OCI-LY7 (cell line): Measurements from ENCODE around the gene PNMA5. TPM values are rescaled to one million over a fixed set of nuclear protein-coding genes. Genes with fewer than 3 reads are reported as not detected.
"Not testable (repeated sequence)": the region's sequence is repeated elsewhere in the genome, so short reads cannot be mapped to it uniquely, and the experiment has no call there.

Experiments
- BruUV-seq: library from RNA; stranded (reverse); fragments of 400-500 nt; replicated peaks from 2 replicates; lab custom pipeline; 2021; lab: Mats Ljungman, UMichigan
- CTCF ChIA-PET: fragments of 300-600 bp; sonication (Branson Sonifier 250); formaldehyde crosslinking; loops from one replicate; lab custom pipeline; 2022; ENCODE audit warnings: antibody characterized with exemption; ENCODE audit not compliant: unreplicated experiment; lab: Charles Lee
- POLR2A ChIA-PET: fragments of 300-600 bp; sonication (Branson Sonifier 250); formaldehyde crosslinking; loops from one replicate; lab custom pipeline; 2022; ENCODE audit warnings: antibody characterized with exemption; lab: Charles Lee
- DNase-seq: peaks from one replicate; pipeline ENCODE4 v3.0.0-alpha.2; 2015; ENCODE audit warnings: low spot score
- H2AFZ ChIP-seq: fragments of 200-600 bp; sonication (generic), shearing (Covaris generic); 2 replicates; pipeline ENCODE4 v1.6.1; 2014; ENCODE audit warnings: mild to moderate bottlenecking, antibody characterized with exemption, low read length, moderate library complexity
- H3K27ac ChIP-seq: fragments of 200-600 bp; sonication (generic); 2 replicates; pipeline ENCODE4 v1.5.1; 2014; ENCODE audit warnings: mixed run types, low read depth, mild to moderate bottlenecking, moderate library complexity, low read length, inconsistent platforms; ENCODE audit not compliant: poor library complexity, severe bottlenecking
- H3K36me3 ChIP-seq: fragments of 200-600 bp; sonication (generic); 2 replicates; pipeline ENCODE4 v1.6.1; 2014; ENCODE audit warnings: mild to moderate bottlenecking, antibody characterized with exemption, low read length, moderate library complexity, mixed read lengths; ENCODE audit not compliant: insufficient read depth
- H3K4me1 ChIP-seq: fragments of 200-600 bp; sonication (generic); 2 replicates; pipeline ENCODE4 v1.5.1; 2014; ENCODE audit warnings: mild to moderate bottlenecking, low read length; ENCODE audit not compliant: insufficient read depth, poor library complexity, severe bottlenecking
- H3K4me2 ChIP-seq: fragments of 200-600 bp; sonication (generic); 2 replicates; pipeline ENCODE4 v1.6.1; 2014; ENCODE audit warnings: mild to moderate bottlenecking, low read length
- H3K4me3 ChIP-seq: fragments of 200-600 bp; sonication (generic); 2 replicates; pipeline ENCODE4 v1.5.1; 2014; ENCODE audit warnings: mild to moderate bottlenecking, low read depth, low read length; ENCODE audit not compliant: poor library complexity, severe bottlenecking
- H3K79me2 ChIP-seq: fragments of 200-600 bp; sonication (generic); 2 replicates; pipeline ENCODE4 v1.6.1; 2016; ENCODE audit warnings: low read depth, mild to moderate bottlenecking, low read length, moderate library complexity, mixed read lengths; ENCODE audit not compliant: insufficient read depth
- H3K9me2 ChIP-seq: fragments of 200-600 bp; sonication (generic); 2 replicates; pipeline ENCODE4 v1.6.1; 2016; ENCODE audit warnings: mild to moderate bottlenecking, low read length, mixed read lengths; ENCODE audit not compliant: insufficient read depth
- H3K9me3 ChIP-seq: fragments of 200-600 bp; sonication (generic); 2 replicates; pipeline ENCODE4 v1.6.1; 2014; ENCODE audit warnings: mild to moderate bottlenecking, mixed run types, low read length, mixed read lengths
- H4K20me1 ChIP-seq: fragments of 200-600 bp; sonication (generic); 2 replicates; pipeline ENCODE4 v1.6.1; 2014; ENCODE audit warnings: mild to moderate bottlenecking, antibody characterized with exemption, low read length, moderate library complexity, mixed read lengths; ENCODE audit not compliant: insufficient read depth
- CTCF ChIP-seq: fragments of 200-600 bp; sonication (generic); conservative IDR thresholded peaks from 2 replicates; pipeline ENCODE4 v1.5.1; 2014; ENCODE audit warnings: mild to moderate bottlenecking, antibody characterized with exemption, low read length, moderate library complexity, mixed read lengths
- EZH2phosphoT487 ChIP-seq: fragments of 200-600 bp; sonication (generic); IDR thresholded peaks from 2 replicates; pipeline ENCODE4 v1.6.1; 2018; ENCODE audit warnings: low read depth, borderline replicate concordance, mild to moderate bottlenecking, mixed run types, antibody characterized with exemption, low read length, moderate library complexity, mixed read lengths
- intact Hi-C: fragments of 100-400 bp; cut with micrococcal nuclease; formaldehyde crosslinking; loops from one replicate; pipeline ENCODE4 v1.10.0; 2022; ENCODE audit not compliant: unreplicated experiment
- total RNA-seq, 2 experiments: library from RNA; depleted of rRNA in 1 of 2; stranded (reverse); fragments of >200 nt in 1 of 2; shearing (Covaris generic) in 1 of 2; gene quantifications; 2 replicates each; pipeline ENCODE4 v1.2.3, GENCODE V29; 2014 to 2022

Gene PNMA5
- total RNA-seq, 2 experiments from 2014 or later: not detected

- no peak overlapping the region for H3K4me2 ChIP-seq
- ChIA-PET CTCF (no interaction called here), POLR2A (no interaction called here)
- H3K9me2 ChIP-seq: no peaks in the 10 kb centered on the region
- TF ChIP-seq EZH2phosphoT487 (no peak), CTCF (no peak)
- H4K20me1 ChIP-seq: no peaks in the 10 kb centered on the region
- H3K79me2 ChIP-seq: no peaks in the 10 kb centered on the region
- no peak overlapping the region for H3K4me3 ChIP-seq
- no peaks in the 10 kb centered on the region for H3K4me1 ChIP-seq
- no peaks in the 10 kb centered on the region for H3K36me3 ChIP-seq
- DNase-seq: no peak
- H3K27ac ChIP-seq: no peak overlapping the region
- H3K9me3 ChIP-seq: no peaks in the 10 kb centered on the region
- intact Hi-C loops: no loop called here
- H2AFZ ChIP-seq: no peak overlapping the region
- no TSS peak for BruUV-seq
These were observed 10.1 kb upstream of the PNMA5 start for GRCh38 chrX:153003981-153004380.

- H4K20me1 ChIP-seq, H3K36me3 ChIP-seq, intact Hi-C loops, H3K4me2 ChIP-seq, H3K4me3 ChIP-seq, H3K27ac ChIP-seq, DNase-seq, BruUV-seq, H2AFZ ChIP-seq, H3K4me1 ChIP-seq, H3K9me2 ChIP-seq, H3K79me2 ChIP-seq, CTCF ChIA-PET, H3K9me3 ChIP-seq, POLR2A ChIA-PET: not testable (repeated sequence)
These were observed 8.3 kb upstream of the PNMA5 start for GRCh38 chrX:153002182-153002581.

GRCh38 chrX:152997337-152997736 lies 3.4 kb upstream of the PNMA5 start:
- BruUV-seq: no TSS peak

More at GRCh38 chrX:152997337-152997736, 3.4 kb upstream of the PNMA5 start:
- no peaks in the 10 kb centered on the region for H3K4me1 ChIP-seq
- DNase-seq: no peak
- POLR2A ChIA-PET: interaction anchor here (0.6 to 1.3 kb wide), 4 partner anchors 20 to 252 kb away, joined by 3 to 5 read pairs (median 4); no protein-coding TSS in a partner anchor
- H4K20me1 ChIP-seq: no peaks in the 10 kb centered on the region
- intact Hi-C loops: no loop called here
- H3K4me2 ChIP-seq: no peak overlapping the region
- H3K36me3 ChIP-seq: no peaks in the 10 kb centered on the region
- H3K27ac ChIP-seq: no peak overlapping the region
- no peaks in the 10 kb centered on the region for H3K9me2 ChIP-seq
- no peaks in the 10 kb centered on the region for H3K79me2 ChIP-seq
- peak overlapping the region; percentile 58; the same call in 1 of the 2 replicates for H2AFZ ChIP-seq
- H3K4me3 ChIP-seq: no peak overlapping the region
- CTCF ChIA-PET: no interaction called here
- no peak for TF ChIP-seq EZH2phosphoT487
- no peak for TF ChIP-seq CTCF
- H3K9me3 ChIP-seq: no peaks in the 10 kb centered on the region
